Measurements from ENCODE around the gene KCNJ14. TPM values are rescaled to one million over a fixed set of nuclear protein-coding genes. Genes with fewer than 3 reads are reported as not detected.

KCNJ14 gene
- 0.80 to 1.6 TPM (median 1.1 TPM) in 5 replicates for total RNA-seq (2022; extraction: Qiagen RNA extraction)

GRCh38 chr19:48455171-48455907 is at the start of gene KCNJ14:
Gene KCNJ14, plus strand, starts transcription at chr19:48455574. Its CDS starts 6,151 bp downstream, at chr19:48461725.

GRCh38 chr19:48445606-48446481 is 9.5 kb upstream of the KCNJ14 start, which contains the start of gene GRWD1:
Gene GRWD1, plus strand, starts transcription at chr19:48445983. Its CDS starts 23 bp downstream, at chr19:48446006.

GRCh38 chr19:48469289-48469881 is 14.0 kb downstream of the KCNJ14 start, which contains the start of gene CYTH2:
Gene CYTH2, plus strand, starts transcription at chr19:48469369. Its CDS starts 139 bp downstream, at chr19:48469508.

GRCh38 chr19:48511800-48512503 is 56.6 kb downstream of the KCNJ14 start, which contains the start of gene LMTK3:
Gene LMTK3, minus strand, starts transcription at chr19:48511835. Its CDS starts 259 bp downstream, at chr19:48511576.

Other genes with a start within 250 kb of the KCNJ14 start
- gene CARD8, start 199.7 kb upstream of the KCNJ14 start, total RNA-seq (2022; extraction: Qiagen RNA extraction) = 15.1 to 17.4 TPM (median 15.8 TPM) in 5 replicates
- gene ZNF114, start 185.5 kb upstream of the KCNJ14 start, total RNA-seq (2022; extraction: Qiagen RNA extraction) = 6.8 to 10.7 TPM (median 7.6 TPM) in 5 replicates
- gene EMP3, start 130.0 kb upstream of the KCNJ14 start, total RNA-seq (2022; extraction: Qiagen RNA extraction) = 430 to 471 TPM (median 441 TPM) in 5 replicates
- gene TMEM143, start 91.6 kb upstream of the KCNJ14 start, total RNA-seq (2022; extraction: Qiagen RNA extraction) = 3.3 to 5.0 TPM (median 4.4 TPM) in 5 replicates
- 2.0 to 3.8 TPM (median 3.0 TPM) in 5 replicates for gene SYNGR4, start 91.2 kb upstream of the KCNJ14 start, total RNA-seq (2022; extraction: Qiagen RNA extraction)
- 392 to 442 TPM (median 433 TPM) in 5 replicates for gene KDELR1, start 64.0 kb upstream of the KCNJ14 start, total RNA-seq (2022; extraction: Qiagen RNA extraction)
- gene GRIN2D, start 61.9 kb upstream of the KCNJ14 start, total RNA-seq (2022; extraction: Qiagen RNA extraction) = 5.6 to 8.5 TPM (median 8.1 TPM) in 5 replicates
- 109 to 124 TPM (median 114 TPM) in 5 replicates for gene GRWD1, start 9.6 kb upstream of the KCNJ14 start, total RNA-seq (2022; extraction: Qiagen RNA extraction)
- gene CYTH2, start 13.8 kb downstream of the KCNJ14 start, total RNA-seq (2022; extraction: Qiagen RNA extraction) = 55.7 to 66.9 TPM (median 63.2 TPM) in 5 replicates
- 2.5 to 5.4 TPM (median 5.0 TPM) in 5 replicates for gene LMTK3, start 56.3 kb downstream of the KCNJ14 start, total RNA-seq (2022; extraction: Qiagen RNA extraction)
- 13.7 to 18.5 TPM (median 15.6 TPM) in 5 replicates for gene SULT2B1, start 96.6 kb downstream of the KCNJ14 start, total RNA-seq (2022; extraction: Qiagen RNA extraction)
- 0.06 TPM in 1 of 5 replicates, not detected in the others for gene SPACA4, start 151.2 kb downstream of the KCNJ14 start, total RNA-seq (2022; extraction: Qiagen RNA extraction)
- 0.12 to 0.40 TPM (median 0.21 TPM) in 5 replicates for gene FAM83E, start 159.5 kb downstream of the KCNJ14 start, total RNA-seq (2022; extraction: Qiagen RNA extraction)
- gene RPL18, start 163.6 kb downstream of the KCNJ14 start, total RNA-seq (2022; extraction: Qiagen RNA extraction) = 3,280 to 3,604 TPM (median 3,357 TPM) in 5 replicates
- 10.1 to 17.9 TPM (median 15.0 TPM) in 5 replicates for gene SPHK2, start 163.9 kb downstream of the KCNJ14 start, total RNA-seq (2022; extraction: Qiagen RNA extraction)
- 1.4 to 2.6 TPM (median 1.9 TPM) in 5 replicates for gene DBP, start 181.8 kb downstream of the KCNJ14 start, total RNA-seq (2022; extraction: Qiagen RNA extraction)
- 6.9 to 11.7 TPM (median 9.4 TPM) in 5 replicates for gene CA11, start 190.6 kb downstream of the KCNJ14 start, total RNA-seq (2022; extraction: Qiagen RNA extraction)
- gene NTN5, start 217.4 kb downstream of the KCNJ14 start, total RNA-seq (2022; extraction: Qiagen RNA extraction) = 0.06 to 0.22 TPM (median 0.15 TPM) in 5 replicates
- gene FUT2, start 240.4 kb downstream of the KCNJ14 start, total RNA-seq (2022; extraction: Qiagen RNA extraction) = not detected in 5 replicates

All from A549 treated with AZD2906 at 1 μM for 4 hours (cell line).